ENCODE data around the gene BRS3. TPM values are rescaled to one million over a fixed set of nuclear protein-coding genes. Genes with fewer than 3 reads are reported as not detected.

BRS3 gene
- total RNA-seq, 1 experiment from 2014 or later = not detected

- no peak for DNase-seq (ENCODE audit: low spot score)
- in situ Hi-C loops (cut with HindIII; ENCODE audit: low sequenced_read_pairs) = no loop called here
Measured at GRCh38 chrX:136488706-136489105, 959 bp downstream of the BRS3 start.

- in situ Hi-C loops (cut with HindIII; ENCODE audit: low sequenced_read_pairs) = no loop called here
- no peak for DNase-seq (ENCODE audit: low spot score)
Measured at GRCh38 chrX:136491832-136492231, 4.1 kb downstream of the BRS3 start.

- DNase-seq (ENCODE audit: low spot score) = no peak
- in situ Hi-C loops (cut with HindIII; ENCODE audit: low sequenced_read_pairs) = no loop called here
Measured at GRCh38 chrX:136493011-136493410, 5.3 kb downstream of the BRS3 start.

- in situ Hi-C loops (cut with HindIII; ENCODE audit: low sequenced_read_pairs) = no loop called here
Measured at GRCh38 chrX:136495043-136495442, 7.3 kb downstream of the BRS3 start.

GRCh38 chrX:136496186-136496763, 8.5 kb downstream of the BRS3 start:
- in situ Hi-C loops (cut with HindIII; ENCODE audit: low sequenced_read_pairs) = no loop called here
- DNase-seq (ENCODE audit: low spot score) = peak; percentile 0

More at GRCh38 chrX:136495043-136495442, 7.3 kb downstream of the BRS3 start:
- no peak for DNase-seq (ENCODE audit: low spot score)

- in situ Hi-C loops (cut with HindIII; ENCODE audit: low sequenced_read_pairs) = no loop called here
Measured at GRCh38 chrX:136496764-136497555, 9.2 kb downstream of the BRS3 start.

GRCh38 chrX:136497556-136498052, 9.9 kb downstream of the BRS3 start, which contains the start of gene HTATSF1:
TSS of gene HTATSF1 (plus strand) at chrX:136497592. CDS start at chrX:136497685, 93 bp downstream.
- in situ Hi-C loops (cut with HindIII; ENCODE audit: low sequenced_read_pairs) = no loop called here
- no peak for DNase-seq (ENCODE audit: low spot score)

More at GRCh38 chrX:136496764-136497555, 9.2 kb downstream of the BRS3 start:
- peak; percentile 75 for DNase-seq (ENCODE audit: low spot score)

GRCh38 chrX:136519069-136519468, 31.3 kb downstream of the BRS3 start:
- no peak for DNase-seq (ENCODE audit: low spot score)
- in situ Hi-C loops (cut with HindIII; ENCODE audit: low sequenced_read_pairs) = no loop called here

- in situ Hi-C loops (cut with HindIII; ENCODE audit: low sequenced_read_pairs) = no loop called here
- DNase-seq (ENCODE audit: low spot score) = no peak
Measured at GRCh38 chrX:136523770-136524169, 36.0 kb downstream of the BRS3 start.

- in situ Hi-C loops (cut with HindIII; ENCODE audit: low sequenced_read_pairs) = no loop called here
- peak; percentile 23 for DNase-seq (ENCODE audit: low spot score)
Measured at GRCh38 chrX:136525738-136526606, 38.2 kb downstream of the BRS3 start.

- in situ Hi-C loops (cut with HindIII; ENCODE audit: low sequenced_read_pairs) = no loop called here
- DNase-seq (ENCODE audit: low spot score) = no peak
Measured at GRCh38 chrX:136528645-136529315, 41.0 kb downstream of the BRS3 start.

- DNase-seq (ENCODE audit: low spot score) = no peak
- in situ Hi-C loops (cut with HindIII; ENCODE audit: low sequenced_read_pairs) = no loop called here
Measured at GRCh38 chrX:136529795-136530194, 42.0 kb downstream of the BRS3 start.

GRCh38 chrX:136531951-136532350, 44.2 kb downstream of the BRS3 start, which contains the start of gene VGLL1:
TSS of gene VGLL1 (plus strand) at chrX:136532215. CDS start at chrX:136536021, 3,806 bp downstream.
- in situ Hi-C loops (cut with HindIII; ENCODE audit: low sequenced_read_pairs) = no loop called here
- no peak for DNase-seq (ENCODE audit: low spot score)

GRCh38 chrX:136534131-136534530, 46.4 kb downstream of the BRS3 start:
- DNase-seq (ENCODE audit: low spot score) = no peak
- in situ Hi-C loops (cut with HindIII; ENCODE audit: low sequenced_read_pairs) = no loop called here

- no peak for DNase-seq (ENCODE audit: low spot score)
- in situ Hi-C loops (cut with HindIII; ENCODE audit: low sequenced_read_pairs) = no loop called here
Measured at GRCh38 chrX:136538811-136539210, 51.1 kb downstream of the BRS3 start.

- no peak for DNase-seq (ENCODE audit: low spot score)
- in situ Hi-C loops (cut with HindIII; ENCODE audit: low sequenced_read_pairs) = no loop called here
Measured at GRCh38 chrX:136540226-136540625, 52.5 kb downstream of the BRS3 start.

- in situ Hi-C loops (cut with HindIII; ENCODE audit: low sequenced_read_pairs) = no loop called here
Measured at GRCh38 chrX:136541294-136541693, 53.5 kb downstream of the BRS3 start.

GRCh38 chrX:136542281-136542680, 54.5 kb downstream of the BRS3 start:
- in situ Hi-C loops (cut with HindIII; ENCODE audit: low sequenced_read_pairs) = no loop called here
- no peak for DNase-seq (ENCODE audit: low spot score)

More at GRCh38 chrX:136541294-136541693, 53.5 kb downstream of the BRS3 start:
- no peak for DNase-seq (ENCODE audit: low spot score)
